Measurements from ENCODE around the gene AGBL3.

AGBL3 gene

DNA sequence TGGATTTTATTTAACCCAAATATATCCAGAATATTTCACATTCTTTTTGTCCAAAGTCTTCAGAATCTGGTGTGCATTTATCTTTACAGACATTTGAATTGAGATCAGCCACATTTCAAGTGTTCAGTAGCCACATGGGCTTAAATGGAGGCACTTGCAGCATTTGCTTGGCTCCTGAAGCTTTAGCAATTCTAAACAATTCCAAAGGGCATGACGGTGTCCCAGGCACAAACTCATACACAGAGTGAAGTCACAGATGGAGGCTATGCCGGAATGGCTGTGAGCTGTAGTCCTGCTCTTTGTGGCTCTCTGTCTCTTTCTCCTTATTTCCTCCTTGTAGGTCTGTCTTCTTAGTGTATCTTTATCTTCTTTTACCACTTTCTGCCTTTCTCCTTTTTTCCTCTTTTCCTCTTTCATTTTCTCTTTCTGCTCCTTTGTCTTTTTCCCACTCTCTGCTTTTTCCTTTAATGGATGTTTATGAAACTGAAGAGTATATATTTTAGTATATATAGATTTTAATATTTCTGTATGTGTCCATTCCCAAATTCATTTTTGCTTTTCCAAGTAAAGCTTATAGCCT is 7.7 kb downstream of the AGBL3 start:
- H4K12ac ChIP-seq (ENCODE audit: low read depth, low read length): no peak overlapping the region
- no peak overlapping the region for H4K91ac ChIP-seq (ENCODE audit: low read depth, low read length)
- no peak overlapping the region for H2AK5ac ChIP-seq (ENCODE audit: low read length)
- H3K79me2 ChIP-seq (ENCODE audit: control insufficient read depth, insufficient read depth, low read length, poor library complexity): no peaks in the 10 kb centered on the region
- WGBS (ENCODE audit: extremely low coverage, insufficient coverage, insufficient read length): no CpG with 5 or more reads among the region's 2 CpGs
- H3K4me3 ChIP-seq (ENCODE audit: low read depth, low read length): no peak overlapping the region
- H3K27me3 ChIP-seq (ENCODE audit: insufficient read depth, low read length): no peaks in the 10 kb centered on the region
- no peak overlapping the region for H3K18ac ChIP-seq (ENCODE audit: low read length)
- no peaks in the 10 kb centered on the region for H3K9me3 ChIP-seq (ENCODE audit: insufficient read depth, low read depth, low read length)
- no peak overlapping the region for H2BK12ac ChIP-seq (ENCODE audit: low read length)
- no peak overlapping the region for H3K4ac ChIP-seq (ENCODE audit: low read depth, low read length)
- no peak overlapping the region for H3K27ac ChIP-seq (ENCODE audit: low read depth, low read length)
- no peak overlapping the region for H2BK120ac ChIP-seq (ENCODE audit: insufficient read depth, low read length, poor library complexity)
- H3K9ac ChIP-seq (ENCODE audit: low read length): no peak overlapping the region
- no peaks in the 10 kb centered on the region for H3K4me1 ChIP-seq (ENCODE audit: control insufficient read depth in 1 of 2, insufficient read depth in 2 of 2, low read length in 2 of 2)
- H2AFZ ChIP-seq (ENCODE audit: insufficient read depth, low read length, poor library complexity): no peak overlapping the region
- H3K36me3 ChIP-seq (ENCODE audit: control insufficient read depth in 1 of 2, insufficient read depth in 2 of 2, low read length in 2 of 2): peaks cover 0 to 6% of the 10 kb centered on the region in 2 experiments
- no peak overlapping the region for H3K23ac ChIP-seq (ENCODE audit: low read length)
- H3K14ac ChIP-seq (ENCODE audit: low read length): no peak overlapping the region
- no peak overlapping the region for H4K8ac ChIP-seq (ENCODE audit: low read depth, low read length)
- H2BK5ac ChIP-seq (ENCODE audit: low read depth, low read length, poor library complexity): no peak overlapping the region
- H3K79me1 ChIP-seq (ENCODE audit: low read length): no peaks in the 10 kb centered on the region
- no peak for DNase-seq
- no peak overlapping the region for H3K4me2 ChIP-seq (ENCODE audit: low read length)

DNA sequence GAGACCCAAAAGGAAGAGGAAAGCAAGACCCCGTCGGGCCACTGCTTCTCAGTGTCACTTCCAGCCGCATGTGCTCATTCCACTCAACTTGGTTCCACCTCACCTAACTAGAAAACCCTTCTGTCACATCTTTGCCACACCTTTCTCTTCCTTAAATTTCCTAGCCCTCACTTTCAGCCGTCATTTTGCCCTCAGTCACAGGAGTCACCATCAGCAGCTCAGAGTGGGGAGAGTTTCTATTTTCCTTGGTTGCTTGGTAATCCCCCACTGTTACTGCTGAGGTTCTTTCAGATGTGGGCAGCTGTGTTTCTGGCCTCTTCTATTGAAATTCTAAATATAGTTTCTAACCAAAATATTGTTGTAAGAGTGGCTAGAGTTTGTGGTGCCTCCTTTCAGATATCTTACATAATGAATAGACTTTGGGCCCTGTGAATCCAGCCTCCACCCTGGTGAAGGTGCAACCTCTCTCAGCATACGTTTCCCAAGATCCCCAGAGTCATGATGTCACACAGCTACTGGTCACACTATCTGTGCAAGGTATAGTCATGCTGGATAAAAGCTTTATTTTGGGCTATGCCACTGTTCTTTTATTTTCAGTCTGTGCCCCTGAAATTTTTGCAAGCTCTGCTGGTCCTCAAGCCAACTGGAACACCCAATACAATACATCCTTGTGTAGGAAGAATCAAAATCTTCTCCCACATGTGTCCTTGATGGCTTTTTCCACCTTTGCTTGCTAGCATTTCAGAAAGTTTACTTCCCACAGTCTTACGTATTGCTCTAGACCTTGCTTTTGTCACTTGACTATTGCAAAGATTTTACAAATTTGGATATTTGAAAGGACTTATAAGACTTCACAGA is 9.2 kb downstream of the AGBL3 start:
- no peaks in the 10 kb centered on the region for H3K4me1 ChIP-seq (ENCODE audit: control insufficient read depth in 1 of 2, insufficient read depth in 2 of 2, low read length in 2 of 2)
- no peak overlapping the region for H2BK120ac ChIP-seq (ENCODE audit: insufficient read depth, low read length, poor library complexity)
- H3K9ac ChIP-seq (ENCODE audit: low read length): no peak overlapping the region
- no peak overlapping the region for H3K14ac ChIP-seq (ENCODE audit: low read length)
- WGBS (ENCODE audit: extremely low coverage, insufficient coverage, insufficient read length): no CpG with 5 or more reads among the region's 6 CpGs
- H3K79me1 ChIP-seq (ENCODE audit: low read length): no peaks in the 10 kb centered on the region
- no peak overlapping the region for H2BK12ac ChIP-seq (ENCODE audit: low read length)
- no peaks in the 10 kb centered on the region for H3K27me3 ChIP-seq (ENCODE audit: insufficient read depth, low read length)
- H3K18ac ChIP-seq (ENCODE audit: low read length): no peak overlapping the region
- H2BK5ac ChIP-seq (ENCODE audit: low read depth, low read length, poor library complexity): no peak overlapping the region
- H3K4ac ChIP-seq (ENCODE audit: low read depth, low read length): no peak overlapping the region
- H3K27ac ChIP-seq (ENCODE audit: low read depth, low read length): no peak overlapping the region
- peaks cover 0 to 6% of the 10 kb centered on the region in 2 experiments for H3K36me3 ChIP-seq (ENCODE audit: control insufficient read depth in 1 of 2, insufficient read depth in 2 of 2, low read length in 2 of 2)
- no peak overlapping the region for H3K4me3 ChIP-seq (ENCODE audit: low read depth, low read length)
- no peak overlapping the region for H4K91ac ChIP-seq (ENCODE audit: low read depth, low read length)
- H3K79me2 ChIP-seq (ENCODE audit: control insufficient read depth, insufficient read depth, low read length, poor library complexity): no peaks in the 10 kb centered on the region
- H3K23ac ChIP-seq (ENCODE audit: low read length): no peak overlapping the region
- H4K12ac ChIP-seq (ENCODE audit: low read depth, low read length): no peak overlapping the region
- no peak overlapping the region for H3K4me2 ChIP-seq (ENCODE audit: low read length)
- no peak overlapping the region for H2AK5ac ChIP-seq (ENCODE audit: low read length)
- no peak for DNase-seq
- no peaks in the 10 kb centered on the region for H3K9me3 ChIP-seq (ENCODE audit: insufficient read depth, low read depth, low read length)
- H2AFZ ChIP-seq (ENCODE audit: insufficient read depth, low read length, poor library complexity): no peak overlapping the region
- H4K8ac ChIP-seq (ENCODE audit: low read depth, low read length): no peak overlapping the region

GRCh38 chr7:134996097-134996550 is 9.8 kb downstream of the AGBL3 start:
- Histone ChIP-seq H3K36me3 (ENCODE audit: control insufficient read depth in 1 of 2, insufficient read depth in 2 of 2, low read length in 2 of 2) (peaks cover 0 to 6% of the 10 kb centered on the region in 2 experiments), H3K27ac (ENCODE audit: low read depth, low read length) (no peak overlapping the region), H3K14ac (ENCODE audit: low read length) (no peak overlapping the region), H2BK12ac (ENCODE audit: low read length) (no peak overlapping the region), H2BK120ac (ENCODE audit: insufficient read depth, low read length, poor library complexity) (no peak overlapping the region), H3K4me3 (ENCODE audit: low read depth, low read length) (no peak overlapping the region), H4K8ac (ENCODE audit: low read depth, low read length) (no peak overlapping the region), H2AK5ac (ENCODE audit: low read length) (no peak overlapping the region), H2AFZ (ENCODE audit: insufficient read depth, low read length, poor library complexity) (no peak overlapping the region), H4K91ac (ENCODE audit: low read depth, low read length) (no peak overlapping the region), H3K18ac (ENCODE audit: low read length) (no peak overlapping the region), H4K12ac (ENCODE audit: low read depth, low read length) (no peak overlapping the region), H3K23ac (ENCODE audit: low read length) (no peak overlapping the region), H2BK5ac (ENCODE audit: low read depth, low read length, poor library complexity) (no peak overlapping the region), H3K9me3 (ENCODE audit: insufficient read depth, low read depth, low read length) (no peaks in the 10 kb centered on the region), H3K79me1 (ENCODE audit: low read length) (no peaks in the 10 kb centered on the region), H3K4me1 (ENCODE audit: control insufficient read depth in 1 of 2, insufficient read depth in 2 of 2, low read length in 2 of 2) (no peaks in the 10 kb centered on the region), H3K4me2 (ENCODE audit: low read length) (no peak overlapping the region), H3K27me3 (ENCODE audit: insufficient read depth, low read length) (no peaks in the 10 kb centered on the region), H3K79me2 (ENCODE audit: control insufficient read depth, insufficient read depth, low read length, poor library complexity) (no peaks in the 10 kb centered on the region), H3K9ac (ENCODE audit: low read length) (no peak overlapping the region), H3K4ac (ENCODE audit: low read depth, low read length) (no peak overlapping the region)
- DNase-seq: no peak
- no CpG with 5 or more reads among the region's 2 CpGs for WGBS (ENCODE audit: extremely low coverage, insufficient coverage, insufficient read length)

- H3K4me1 ChIP-seq (ENCODE audit: control insufficient read depth in 1 of 2, insufficient read depth in 2 of 2, low read length in 2 of 2): no peaks in the 10 kb centered on the region
- H3K79me2 ChIP-seq (ENCODE audit: control insufficient read depth, insufficient read depth, low read length, poor library complexity): no peaks in the 10 kb centered on the region
- H3K4me2 ChIP-seq (ENCODE audit: low read length): no peak overlapping the region
- no peak overlapping the region for H4K8ac ChIP-seq (ENCODE audit: low read depth, low read length)
- H2AFZ ChIP-seq (ENCODE audit: insufficient read depth, low read length, poor library complexity): no peak overlapping the region
- H3K9ac ChIP-seq (ENCODE audit: low read length): no peak overlapping the region
- no peak overlapping the region for H2BK12ac ChIP-seq (ENCODE audit: low read length)
- H3K27ac ChIP-seq (ENCODE audit: low read depth, low read length): no peak overlapping the region
- H3K4me3 ChIP-seq (ENCODE audit: low read depth, low read length): no peak overlapping the region
- H3K79me1 ChIP-seq (ENCODE audit: low read length): no peaks in the 10 kb centered on the region
- no peak overlapping the region for H4K91ac ChIP-seq (ENCODE audit: low read depth, low read length)
- no peak overlapping the region for H3K14ac ChIP-seq (ENCODE audit: low read length)
- DNase-seq: no peak
- H3K27me3 ChIP-seq (ENCODE audit: insufficient read depth, low read length): no peaks in the 10 kb centered on the region
- no peak overlapping the region for H3K18ac ChIP-seq (ENCODE audit: low read length)
- no CpG with 5 or more reads among the region's 3 CpGs for WGBS (ENCODE audit: extremely low coverage, insufficient coverage, insufficient read length)
- no peak overlapping the region for H4K12ac ChIP-seq (ENCODE audit: low read depth, low read length)
- H3K23ac ChIP-seq (ENCODE audit: low read length): no peak overlapping the region
- H2BK120ac ChIP-seq (ENCODE audit: insufficient read depth, low read length, poor library complexity): no peak overlapping the region
- no peak overlapping the region for H2BK5ac ChIP-seq (ENCODE audit: low read depth, low read length, poor library complexity)
- no peaks in the 10 kb centered on the region for H3K9me3 ChIP-seq (ENCODE audit: insufficient read depth, low read depth, low read length)
- no peak overlapping the region for H3K4ac ChIP-seq (ENCODE audit: low read depth, low read length)
- peaks cover 0 to 6% of the 10 kb centered on the region in 2 experiments for H3K36me3 ChIP-seq (ENCODE audit: control insufficient read depth in 1 of 2, insufficient read depth in 2 of 2, low read length in 2 of 2)
- no peak overlapping the region for H2AK5ac ChIP-seq (ENCODE audit: low read length)
Measured at GRCh38 chr7:134997214-134997885, 11.0 kb downstream of the AGBL3 start.
